CD4-positive, alpha-beta T cell treated with Interleukin-10 for 1 hour (primary cell): ENCODE measurements around the gene GPR137B.

Experiments
- DNase-seq: peaks from one replicate; pipeline ENCODE4 v3.0.0-alpha.2; 2020

The GPR137B gene

DNA sequence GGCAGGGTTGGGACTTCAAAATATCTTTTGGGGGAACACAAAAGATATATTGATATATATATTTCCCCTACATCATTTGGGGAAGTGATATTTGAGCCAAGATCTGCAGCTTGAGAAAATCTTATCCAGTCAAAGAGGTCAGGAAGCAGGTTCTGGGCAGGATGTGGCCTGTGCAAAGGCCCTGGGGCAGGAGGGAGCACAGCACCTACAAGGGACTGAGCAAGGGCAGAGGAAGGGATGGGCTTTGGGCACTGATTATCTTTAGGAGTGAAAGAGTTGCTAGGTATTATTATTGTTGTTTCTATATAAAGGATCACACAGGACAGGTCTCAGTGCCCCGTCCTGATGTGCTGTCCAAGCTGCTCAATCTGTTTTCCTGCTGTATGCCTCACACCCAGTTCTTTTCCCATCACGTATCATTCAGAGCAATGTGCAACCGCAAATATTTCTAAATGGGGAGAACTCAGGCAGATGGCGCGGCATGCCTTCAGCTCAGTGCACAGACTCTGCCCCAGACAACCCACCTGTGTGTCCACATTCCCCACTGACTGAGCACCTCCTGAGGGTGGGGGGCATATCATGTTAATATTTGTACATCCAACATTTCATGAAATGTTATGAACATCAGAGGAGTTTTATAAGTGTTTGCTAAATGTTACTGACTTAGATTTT is 28.1 kb upstream of the GPR137B start:
- no peak for DNase-seq

DNA sequence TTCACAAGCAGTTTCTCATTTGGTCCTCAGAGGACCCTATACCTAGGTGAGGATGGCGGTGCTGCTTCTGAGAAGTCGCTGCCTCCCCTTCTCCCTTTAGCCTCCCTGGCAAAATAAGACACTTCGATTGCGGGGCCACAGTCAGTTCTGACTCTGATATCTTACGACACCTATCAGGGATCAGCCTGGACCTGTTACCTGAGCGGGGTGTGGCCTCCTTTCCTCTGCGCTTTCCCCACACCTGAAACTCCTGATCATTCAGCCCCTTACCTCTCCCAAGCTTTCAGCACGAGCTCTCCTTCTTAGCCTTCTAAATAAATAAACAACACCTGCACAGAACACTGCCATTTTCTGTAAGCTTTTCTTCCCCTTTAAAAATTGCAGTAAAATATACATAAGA is 24.6 kb upstream of the GPR137B start:
- DNase-seq: no peak

DNA sequence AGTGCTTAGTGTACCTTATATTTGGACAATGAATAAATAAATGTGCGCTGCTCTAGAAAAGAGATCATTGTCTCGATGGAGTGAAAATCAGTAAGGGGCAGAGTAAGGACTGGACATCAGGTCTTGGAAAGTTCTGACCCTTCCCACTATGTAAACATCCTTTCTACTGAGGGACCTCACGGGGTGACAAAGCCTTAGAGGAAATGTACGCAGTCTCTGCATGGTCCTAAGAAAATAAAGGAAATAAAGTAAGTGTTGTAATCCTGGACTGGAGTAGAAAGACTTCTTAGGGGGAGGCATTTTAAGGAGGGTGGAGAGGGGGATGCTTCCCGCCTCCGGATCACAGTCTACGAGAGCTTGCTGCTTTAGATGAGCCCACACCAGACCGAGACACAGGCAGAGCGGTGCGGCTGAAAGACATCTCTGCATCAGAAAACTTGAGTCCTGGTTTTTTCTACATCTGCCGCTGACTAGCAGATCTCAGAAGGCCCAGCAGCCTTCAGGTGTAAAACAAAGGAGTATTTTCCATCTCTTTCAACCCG is 22.3 kb upstream of the GPR137B start:
- DNase-seq: no peak

DNA sequence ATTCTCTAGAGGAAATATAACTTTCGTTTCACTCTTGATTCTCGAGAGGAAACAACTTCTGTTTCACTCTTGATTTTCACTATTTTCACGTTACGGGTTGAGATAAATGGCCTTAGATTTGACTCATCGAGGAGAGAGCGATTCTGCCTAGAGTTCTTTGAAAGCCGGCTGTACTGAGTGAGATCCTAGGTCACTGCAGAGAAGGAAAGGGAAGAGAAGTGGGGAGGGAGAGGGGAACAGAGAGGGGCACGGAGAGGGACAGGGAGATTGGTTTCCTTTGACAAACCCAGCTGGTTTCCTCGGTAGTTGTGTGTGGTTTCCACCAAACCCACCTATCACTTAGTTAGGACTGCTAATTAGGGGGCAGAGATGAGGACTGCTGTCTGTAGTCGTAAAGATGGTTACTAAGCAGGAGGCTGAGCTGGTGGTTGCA is 21.6 kb upstream of the GPR137B start:
- DNase-seq: no peak

DNA sequence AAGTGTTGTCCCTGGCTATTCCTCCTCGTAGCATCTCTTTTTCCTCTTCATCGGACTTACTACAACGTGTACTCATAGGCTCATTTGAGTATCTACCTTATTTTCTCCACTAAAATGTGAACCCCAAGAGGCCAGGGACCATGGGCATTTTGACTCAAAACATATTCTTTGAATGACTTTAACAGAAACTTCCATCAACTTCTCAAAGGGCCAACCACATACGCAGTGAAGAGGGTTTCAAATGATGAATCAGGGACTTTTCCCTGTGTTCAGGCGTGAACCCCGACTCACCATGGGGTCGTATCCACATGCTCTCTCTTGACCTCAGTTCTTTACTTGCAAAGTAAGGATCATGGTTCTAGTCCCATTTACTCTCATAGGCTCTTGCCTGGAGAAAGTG is 20.2 kb upstream of the GPR137B start:
- no peak for DNase-seq

DNA sequence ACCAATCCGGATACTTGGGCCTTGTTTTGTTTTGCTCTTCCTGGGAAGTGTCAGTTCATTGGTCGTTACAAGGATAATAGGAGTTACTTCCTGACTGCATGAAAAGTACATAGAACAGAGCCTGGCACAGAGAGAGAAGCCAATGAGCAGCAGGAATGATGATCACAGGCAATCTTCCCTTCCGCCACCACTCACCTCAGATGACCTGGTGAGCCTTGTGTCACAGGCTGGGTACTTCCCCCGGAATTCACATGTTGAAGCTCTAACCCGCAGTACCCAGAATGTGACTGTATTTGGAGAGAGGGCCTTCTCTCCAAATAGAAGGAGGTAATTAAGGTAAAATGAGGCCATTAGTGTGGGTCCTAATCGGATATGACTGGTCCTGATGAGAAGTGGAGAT is 18.8 kb upstream of the GPR137B start:
- DNase-seq: no peak

GRCh38 chr1:236124965-236125364 is 17.4 kb upstream of the GPR137B start:
- DNase-seq: no peak

GRCh38 chr1:236127045-236127444 is 15.3 kb upstream of the GPR137B start:
- no peak for DNase-seq

GRCh38 chr1:236128646-236129178 is 13.6 kb upstream of the GPR137B start:
- DNase-seq: no peak

GRCh38 chr1:236129306-236129705 is 13.0 kb upstream of the GPR137B start:
- no peak for DNase-seq

DNA sequence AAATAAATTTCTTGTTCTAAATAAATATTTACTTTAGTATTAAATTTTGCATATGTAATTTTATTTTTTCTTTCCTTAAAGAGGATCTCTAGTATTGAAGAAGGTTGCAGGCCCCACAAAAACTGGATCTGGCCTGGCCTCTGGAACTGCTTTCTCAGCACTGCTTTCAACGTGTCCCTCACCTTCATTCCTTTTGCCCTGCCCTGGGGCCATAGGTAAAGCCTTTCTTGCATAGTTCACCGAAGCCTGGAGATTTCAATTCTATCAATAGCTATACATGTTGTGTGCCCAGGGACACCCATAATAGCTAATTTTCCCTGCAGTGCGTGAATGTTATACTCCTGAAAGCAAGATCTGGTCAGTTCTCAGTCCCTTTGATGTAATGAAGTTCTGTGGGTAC is 12.0 kb upstream of the GPR137B start:
- DNase-seq: no peak

DNA sequence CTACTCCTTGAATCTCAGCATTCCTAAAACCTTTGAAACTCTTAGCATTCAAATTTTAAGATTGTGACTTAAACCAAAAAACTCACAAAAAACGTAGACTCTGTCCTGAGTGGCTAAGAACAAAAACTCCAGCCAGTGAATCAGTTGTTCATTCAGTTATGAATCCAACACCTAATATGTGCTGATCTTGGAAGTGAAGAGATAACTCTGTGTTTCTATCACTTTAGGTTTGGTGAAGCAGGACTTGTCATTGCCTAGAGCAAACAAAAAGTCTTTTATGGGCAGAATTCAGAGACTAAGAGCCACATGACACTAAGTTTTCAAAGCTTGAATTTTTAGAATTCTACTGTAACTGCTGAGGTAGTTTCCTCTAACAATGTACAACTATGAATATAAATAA is 10.4 kb upstream of the GPR137B start:
- no peak for DNase-seq

GRCh38 chr1:236132420-236133046 is 9.8 kb upstream of the GPR137B start:
- DNase-seq: no peak

GRCh38 chr1:236133339-236133738 is 9.0 kb upstream of the GPR137B start:
- no peak for DNase-seq

DNA sequence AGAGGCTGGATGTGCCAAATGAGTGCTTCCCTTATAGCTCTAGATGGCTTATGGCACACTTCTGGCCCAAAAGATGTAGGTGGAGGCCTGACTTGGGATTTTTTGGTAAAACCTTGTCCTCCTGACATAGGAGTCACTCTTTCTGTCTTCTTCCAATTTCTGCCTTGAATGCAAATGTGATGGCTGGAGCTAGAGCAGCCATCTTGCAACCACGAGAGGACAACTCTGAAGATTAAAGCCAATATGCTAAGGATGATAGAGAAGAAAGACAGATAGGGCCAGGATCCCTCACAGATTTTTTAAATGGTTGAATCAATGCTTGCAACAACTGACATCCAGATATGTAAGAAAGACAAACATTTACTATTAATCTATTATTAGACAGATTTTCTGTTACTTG is 8.5 kb upstream of the GPR137B start:
- no peak for DNase-seq

DNA sequence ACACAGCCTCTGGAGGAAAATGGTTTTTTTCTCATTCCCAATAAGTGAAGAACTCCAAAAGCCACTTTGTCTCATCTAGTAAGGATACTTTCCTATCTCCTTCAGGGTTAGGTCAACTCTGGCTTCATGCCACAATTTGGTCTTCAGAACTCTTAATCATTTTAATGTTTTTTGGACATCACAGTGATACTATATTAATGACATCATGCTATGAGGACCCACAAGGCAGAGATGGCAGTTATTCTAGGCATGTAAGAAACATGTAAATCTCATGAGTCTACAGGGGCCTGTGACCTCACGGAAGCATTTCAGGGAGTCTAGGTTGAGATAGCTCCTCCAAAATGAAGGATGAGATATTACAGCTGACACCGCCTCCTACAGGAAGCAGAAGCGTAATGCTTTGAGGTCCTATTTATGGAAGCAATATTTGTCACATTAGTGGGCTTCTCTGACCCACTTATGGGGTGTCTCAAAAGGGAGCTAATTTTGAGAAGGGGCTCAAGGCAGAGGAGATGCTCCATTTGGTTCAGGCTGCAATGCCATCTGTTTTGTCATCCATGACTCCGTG is 5.0 kb upstream of the GPR137B start:
- DNase-seq: no peak

GRCh38 chr1:236139495-236139894 is 2.8 kb upstream of the GPR137B start:
- DNase-seq: no peak

- no peak for DNase-seq
Observed at GRCh38 chr1:236140705-236141446, 1.5 kb upstream of the GPR137B start.

DNA sequence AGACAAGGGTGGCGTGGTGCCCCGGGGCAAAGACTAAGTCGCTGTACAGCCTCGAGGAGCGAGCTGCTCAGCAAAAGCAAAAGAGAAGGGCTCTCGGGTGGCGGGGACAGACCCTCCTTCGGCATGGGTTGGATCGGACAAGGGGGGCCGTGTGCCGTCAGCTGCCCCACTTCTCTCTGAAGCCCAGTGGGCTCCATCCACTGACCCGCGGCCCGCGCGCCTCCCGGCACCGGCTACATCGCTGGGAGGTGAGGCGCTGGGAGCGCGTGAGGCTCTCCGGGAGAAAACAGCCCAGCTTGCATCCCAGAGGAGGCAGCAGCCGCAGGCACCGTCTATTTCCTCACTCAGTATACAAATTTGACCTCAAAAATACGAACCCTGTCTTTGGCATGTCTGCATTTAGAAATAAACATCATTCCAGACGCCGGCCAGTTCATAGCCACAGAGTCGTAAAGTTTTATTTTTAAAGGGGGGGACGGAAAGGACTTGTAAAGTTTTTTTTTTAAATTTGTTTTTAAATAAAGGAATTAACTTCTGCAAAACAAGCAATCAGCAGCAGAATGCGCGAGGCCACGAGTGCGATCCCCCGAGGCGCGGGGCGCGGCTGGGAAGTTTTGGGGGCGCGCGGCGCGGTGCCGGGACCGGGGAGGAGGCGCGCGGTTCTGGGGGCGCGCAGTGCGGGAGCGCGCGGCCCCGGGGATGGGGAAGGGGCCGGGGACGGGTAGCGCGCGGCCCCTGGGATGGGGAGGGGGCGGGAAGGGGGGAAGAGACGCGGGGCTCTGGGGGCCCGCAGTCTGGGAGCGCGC is 689 bp upstream of the GPR137B start:
- DNase-seq: no peak

- DNase-seq: peak; percentile 15
Observed at GRCh38 chr1:236143104-236143948, 987 bp downstream of the GPR137B start.

GRCh38 chr1:236144033-236144432 is 1.7 kb downstream of the GPR137B start:
- no peak for DNase-seq
